IMR-90 (cell line): ENCODE data around the gene RBFOX2.

Experiments used
- BHLHE40 ChIP-seq: fragments of 150-350 bp; IDR thresholded peaks from 2 replicates; pipeline ENCODE4 v1.6.1; 2016; ENCODE audit warnings: mild to moderate bottlenecking, low read depth, low read length
- CEBPB ChIP-seq: IDR thresholded peaks from 2 replicates; pipeline ENCODE4 v1.6.1; 2012; ENCODE audit warnings: low read depth, low read length, improper control_type of control experiment
- MAZ ChIP-seq: IDR thresholded peaks from 2 replicates; pipeline ENCODE4 v1.6.1; 2012; ENCODE audit warnings: low read depth, mild to moderate bottlenecking, low read length, improper control_type of control experiment, moderate library complexity, borderline replicate concordance
- MXI1 ChIP-seq: IDR thresholded peaks from 2 replicates; pipeline ENCODE4 v1.6.1; 2012; ENCODE audit warnings: low read depth, mild to moderate bottlenecking, low read length, moderate library complexity, borderline replicate concordance
- NFE2L2 ChIP-seq: fragments of 150-350 bp; IDR thresholded peaks from 2 replicates; pipeline ENCODE4 v1.6.1; 2016; ENCODE audit warnings: low read depth, mild to moderate bottlenecking, low read length
- POLR2A ChIP-seq: IDR thresholded peaks from 2 replicates; pipeline ENCODE4 v1.6.1; 2012; ENCODE audit warnings: mild to moderate bottlenecking, low read depth, low read length
- RAD21 ChIP-seq: IDR thresholded peaks from 2 replicates; pipeline ENCODE4 v1.6.1; 2012; ENCODE audit warnings: low read length, improper control_type of control experiment
- USF2 ChIP-seq: fragments of 150-350 bp; IDR thresholded peaks from 2 replicates; pipeline ENCODE4 v1.6.1; 2017; ENCODE audit warnings: mild to moderate bottlenecking, antibody characterized with exemption, low read length, low read depth
- TF ChIP-seq, protein P1 (sequence below): conservative IDR thresholded peaks from 2 replicates; pipeline ENCODE4 v1.5.1; 2012; ENCODE audit warnings: mild to moderate bottlenecking, low read depth, low read length, improper control_type of control experiment
- TF ChIP-seq, protein P2 (sequence below): fragments of 150-350 bp; IDR thresholded peaks from 2 replicates; pipeline ENCODE4 v1.6.1; 2016; ENCODE audit warnings: low read depth, mild to moderate bottlenecking, low read length, moderate library complexity, borderline replicate concordance

- TF ChIP-seq, protein P1, sequence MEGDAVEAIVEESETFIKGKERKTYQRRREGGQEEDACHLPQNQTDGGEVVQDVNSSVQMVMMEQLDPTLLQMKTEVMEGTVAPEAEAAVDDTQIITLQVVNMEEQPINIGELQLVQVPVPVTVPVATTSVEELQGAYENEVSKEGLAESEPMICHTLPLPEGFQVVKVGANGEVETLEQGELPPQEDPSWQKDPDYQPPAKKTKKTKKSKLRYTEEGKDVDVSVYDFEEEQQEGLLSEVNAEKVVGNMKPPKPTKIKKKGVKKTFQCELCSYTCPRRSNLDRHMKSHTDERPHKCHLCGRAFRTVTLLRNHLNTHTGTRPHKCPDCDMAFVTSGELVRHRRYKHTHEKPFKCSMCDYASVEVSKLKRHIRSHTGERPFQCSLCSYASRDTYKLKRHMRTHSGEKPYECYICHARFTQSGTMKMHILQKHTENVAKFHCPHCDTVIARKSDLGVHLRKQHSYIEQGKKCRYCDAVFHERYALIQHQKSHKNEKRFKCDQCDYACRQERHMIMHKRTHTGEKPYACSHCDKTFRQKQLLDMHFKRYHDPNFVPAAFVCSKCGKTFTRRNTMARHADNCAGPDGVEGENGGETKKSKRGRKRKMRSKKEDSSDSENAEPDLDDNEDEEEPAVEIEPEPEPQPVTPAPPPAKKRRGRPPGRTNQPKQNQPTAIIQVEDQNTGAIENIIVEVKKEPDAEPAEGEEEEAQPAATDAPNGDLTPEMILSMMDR, result no peak
- TF ChIP-seq MAZ, result no peak
- no peak for TF ChIP-seq NFE2L2
- TF ChIP-seq CEBPB, result no peak
- TF ChIP-seq POLR2A, result no peak
- no peak for TF ChIP-seq USF2
- no peak for TF ChIP-seq RAD21
- TF ChIP-seq BHLHE40, result no peak
- TF ChIP-seq, protein P2, sequence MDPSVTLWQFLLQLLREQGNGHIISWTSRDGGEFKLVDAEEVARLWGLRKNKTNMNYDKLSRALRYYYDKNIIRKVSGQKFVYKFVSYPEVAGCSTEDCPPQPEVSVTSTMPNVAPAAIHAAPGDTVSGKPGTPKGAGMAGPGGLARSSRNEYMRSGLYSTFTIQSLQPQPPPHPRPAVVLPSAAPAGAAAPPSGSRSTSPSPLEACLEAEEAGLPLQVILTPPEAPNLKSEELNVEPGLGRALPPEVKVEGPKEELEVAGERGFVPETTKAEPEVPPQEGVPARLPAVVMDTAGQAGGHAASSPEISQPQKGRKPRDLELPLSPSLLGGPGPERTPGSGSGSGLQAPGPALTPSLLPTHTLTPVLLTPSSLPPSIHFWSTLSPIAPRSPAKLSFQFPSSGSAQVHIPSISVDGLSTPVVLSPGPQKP, result no peak
- TF ChIP-seq MXI1, result no peak
Measured at GRCh38 chr22:35870517-35871293, 157.9 kb downstream of the RBFOX2 start.
